Measurements from ENCODE around the gene MVB12B.

Gene MVB12B

GRCh38 chr9:126363250-126363649 is 36.6 kb downstream of the MVB12B start:
- Histone ChIP-seq H3K27me3 (ENCODE audit: insufficient read depth, poor library complexity, severe bottlenecking) (no peaks in the 10 kb centered on the region), H3K4me3 (replicated peaks; ENCODE audit: insufficient read depth, low read length) (no peak overlapping the region), H3K27ac (replicated peaks) (no peak overlapping the region)
- DNase-seq (ENCODE audit: low read depth in 1 of 2, low spot score in 1 of 2): no peak
- TF ChIP-seq, protein P1, sequence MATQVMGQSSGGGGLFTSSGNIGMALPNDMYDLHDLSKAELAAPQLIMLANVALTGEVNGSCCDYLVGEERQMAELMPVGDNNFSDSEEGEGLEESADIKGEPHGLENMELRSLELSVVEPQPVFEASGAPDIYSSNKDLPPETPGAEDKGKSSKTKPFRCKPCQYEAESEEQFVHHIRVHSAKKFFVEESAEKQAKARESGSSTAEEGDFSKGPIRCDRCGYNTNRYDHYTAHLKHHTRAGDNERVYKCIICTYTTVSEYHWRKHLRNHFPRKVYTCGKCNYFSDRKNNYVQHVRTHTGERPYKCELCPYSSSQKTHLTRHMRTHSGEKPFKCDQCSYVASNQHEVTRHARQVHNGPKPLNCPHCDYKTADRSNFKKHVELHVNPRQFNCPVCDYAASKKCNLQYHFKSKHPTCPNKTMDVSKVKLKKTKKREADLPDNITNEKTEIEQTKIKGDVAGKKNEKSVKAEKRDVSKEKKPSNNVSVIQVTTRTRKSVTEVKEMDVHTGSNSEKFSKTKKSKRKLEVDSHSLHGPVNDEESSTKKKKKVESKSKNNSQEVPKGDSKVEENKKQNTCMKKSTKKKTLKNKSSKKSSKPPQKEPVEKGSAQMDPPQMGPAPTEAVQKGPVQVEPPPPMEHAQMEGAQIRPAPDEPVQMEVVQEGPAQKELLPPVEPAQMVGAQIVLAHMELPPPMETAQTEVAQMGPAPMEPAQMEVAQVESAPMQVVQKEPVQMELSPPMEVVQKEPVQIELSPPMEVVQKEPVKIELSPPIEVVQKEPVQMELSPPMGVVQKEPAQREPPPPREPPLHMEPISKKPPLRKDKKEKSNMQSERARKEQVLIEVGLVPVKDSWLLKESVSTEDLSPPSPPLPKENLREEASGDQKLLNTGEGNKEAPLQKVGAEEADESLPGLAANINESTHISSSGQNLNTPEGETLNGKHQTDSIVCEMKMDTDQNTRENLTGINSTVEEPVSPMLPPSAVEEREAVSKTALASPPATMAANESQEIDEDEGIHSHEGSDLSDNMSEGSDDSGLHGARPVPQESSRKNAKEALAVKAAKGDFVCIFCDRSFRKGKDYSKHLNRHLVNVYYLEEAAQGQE (IDR thresholded peaks at IDR 0.05; ENCODE audit: insufficient replicate concordance, low read depth): no peak

- TF ChIP-seq POLR2AphosphoS5 (IDR thresholded peaks at IDR 0.05; ENCODE audit: low read depth): no peak
- DNase-seq (ENCODE audit: low read depth in 1 of 2, low spot score in 1 of 2): no peak
- no peak overlapping the region for H3K27ac ChIP-seq (replicated peaks)
- no peak overlapping the region for H3K4me3 ChIP-seq (replicated peaks; ENCODE audit: insufficient read depth, low read length)
- H3K27me3 ChIP-seq (ENCODE audit: insufficient read depth, poor library complexity, severe bottlenecking): no peaks in the 10 kb centered on the region
Measured at GRCh38 chr9:126363847-126364671, 37.4 kb downstream of the MVB12B start.

DNA sequence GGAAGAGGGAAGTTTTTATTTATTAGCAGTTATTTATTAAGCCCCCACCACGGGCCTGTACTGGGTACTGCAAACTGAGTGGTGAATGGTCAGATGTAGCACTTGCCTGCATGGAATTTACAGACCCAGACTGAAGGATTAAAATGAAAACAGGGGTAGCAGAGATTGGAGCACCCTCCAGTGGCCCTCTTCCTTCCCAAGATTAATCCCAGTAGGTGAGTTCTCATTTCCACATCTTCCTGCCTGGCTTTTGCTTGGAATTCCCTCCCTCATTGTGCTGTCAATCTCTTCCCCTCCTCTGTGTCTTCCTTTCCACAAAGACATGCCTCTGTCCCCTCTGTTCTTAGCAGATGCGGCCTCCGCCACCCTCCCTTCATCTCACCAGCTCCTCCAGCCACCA is 39.2 kb downstream of the MVB12B start:
- TF ChIP-seq GABPA (IDR thresholded peaks at IDR 0.05; ENCODE audit: low read depth): no peak
- TF ChIP-seq, protein P2, sequence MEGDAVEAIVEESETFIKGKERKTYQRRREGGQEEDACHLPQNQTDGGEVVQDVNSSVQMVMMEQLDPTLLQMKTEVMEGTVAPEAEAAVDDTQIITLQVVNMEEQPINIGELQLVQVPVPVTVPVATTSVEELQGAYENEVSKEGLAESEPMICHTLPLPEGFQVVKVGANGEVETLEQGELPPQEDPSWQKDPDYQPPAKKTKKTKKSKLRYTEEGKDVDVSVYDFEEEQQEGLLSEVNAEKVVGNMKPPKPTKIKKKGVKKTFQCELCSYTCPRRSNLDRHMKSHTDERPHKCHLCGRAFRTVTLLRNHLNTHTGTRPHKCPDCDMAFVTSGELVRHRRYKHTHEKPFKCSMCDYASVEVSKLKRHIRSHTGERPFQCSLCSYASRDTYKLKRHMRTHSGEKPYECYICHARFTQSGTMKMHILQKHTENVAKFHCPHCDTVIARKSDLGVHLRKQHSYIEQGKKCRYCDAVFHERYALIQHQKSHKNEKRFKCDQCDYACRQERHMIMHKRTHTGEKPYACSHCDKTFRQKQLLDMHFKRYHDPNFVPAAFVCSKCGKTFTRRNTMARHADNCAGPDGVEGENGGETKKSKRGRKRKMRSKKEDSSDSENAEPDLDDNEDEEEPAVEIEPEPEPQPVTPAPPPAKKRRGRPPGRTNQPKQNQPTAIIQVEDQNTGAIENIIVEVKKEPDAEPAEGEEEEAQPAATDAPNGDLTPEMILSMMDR (IDR thresholded peaks at IDR 0.05; ENCODE audit: insufficient read depth, low read length): no peak
- no peak for TF ChIP-seq POLR2AphosphoS5 (IDR thresholded peaks at IDR 0.05; ENCODE audit: low read depth)
- TF ChIP-seq, protein P1 (IDR thresholded peaks at IDR 0.05; ENCODE audit: insufficient replicate concordance, low read depth): no peak
- TF ChIP-seq SPI1 (IDR thresholded peaks at IDR 0.05; ENCODE audit: borderline replicate concordance, low read depth): no peak
- H3K27ac ChIP-seq (replicated peaks): no peak overlapping the region
- no peak overlapping the region for H3K4me3 ChIP-seq (replicated peaks; ENCODE audit: insufficient read depth, low read length)
- no peaks in the 10 kb centered on the region for H3K27me3 ChIP-seq (ENCODE audit: insufficient read depth, poor library complexity, severe bottlenecking)
- no peak for DNase-seq (ENCODE audit: low read depth in 1 of 2, low spot score in 1 of 2)

- H3K4me3 ChIP-seq (replicated peaks; ENCODE audit: insufficient read depth, low read length): no peak overlapping the region
- TF ChIP-seq GABPA (IDR thresholded peaks at IDR 0.05; ENCODE audit: low read depth): no peak
- no peak for TF ChIP-seq POLR2AphosphoS5 (IDR thresholded peaks at IDR 0.05; ENCODE audit: low read depth)
- TF ChIP-seq, protein P2 (IDR thresholded peaks at IDR 0.05; ENCODE audit: insufficient read depth, low read length): no peak
- TF ChIP-seq SPI1 (IDR thresholded peaks at IDR 0.05; ENCODE audit: borderline replicate concordance, low read depth): no peak
- TF ChIP-seq, protein P1 (IDR thresholded peaks at IDR 0.05; ENCODE audit: insufficient replicate concordance, low read depth): no peak
- DNase-seq (ENCODE audit: low read depth in 1 of 2, low spot score in 1 of 2): no peak
- no peaks in the 10 kb centered on the region for H3K27me3 ChIP-seq (ENCODE audit: insufficient read depth, poor library complexity, severe bottlenecking)
- H3K27ac ChIP-seq (replicated peaks): no peak overlapping the region
Measured at GRCh38 chr9:126366366-126367011, 39.9 kb downstream of the MVB12B start.
